NB4 (cell line): ENCODE data around the gene SF3B5.
"Not testable (repeated sequence)": the region's sequence is repeated elsewhere in the genome, so short reads cannot be mapped to it uniquely, and the experiment has no call there.

ENCODE experiments used
- CTCF ChIP-seq: IDR thresholded peaks from one replicate; pipeline ENCODE4 v1.5.1; 2012; ENCODE audit warnings: low read depth, low read length
- MAX ChIP-seq: IDR thresholded peaks from 2 replicates; pipeline ENCODE4 v1.6.1; 2011; ENCODE audit warnings: low read depth, low read length
- MYC ChIP-seq: IDR thresholded peaks from 2 replicates; pipeline ENCODE4 v1.6.1; 2011; ENCODE audit warnings: low read depth, low read length
- POLR2A ChIP-seq: IDR thresholded peaks from 2 replicates; pipeline ENCODE4 v1.6.1; 2011; ENCODE audit warnings: mild to moderate bottlenecking; ENCODE audit not compliant: insufficient read length; ENCODE audit errors: extremely low read depth

GRCh38 chr6:144082412-144082811 is 13.0 kb downstream of the SF3B5 start:
- not testable (repeated sequence) for TF ChIP-seq CTCF, POLR2A, MAX, MYC
